Fibroblast of lung (primary cell): ENCODE results near the gene RMND5B. TPM values are rescaled to one million over a fixed set of nuclear protein-coding genes. Genes with fewer than 3 reads are reported as not detected.

Experiments
- DNase-seq, 2 donors: peaks; one replicate each; pipeline versions ENCODE4 v3.0.0 to v3.0.0-alpha.2; 2010; ENCODE audit warnings: low read depth in 2 of 2
- H2AFZ ChIP-seq: 2 replicates; pipeline ENCODE4 v1.5.1; 2012; ENCODE audit warnings: low read length, control low read depth, inconsistent platforms
- H3K27ac ChIP-seq: 2 replicates; pipeline ENCODE4 v1.5.1; 2011; ENCODE audit warnings: low read length, control low read depth; ENCODE audit not compliant: insufficient read depth
- H3K27me3 ChIP-seq: 2 replicates; pipeline ENCODE4 v1.5.1; 2011; ENCODE audit warnings: mild to moderate bottlenecking, low read length; ENCODE audit not compliant: control insufficient read depth, insufficient read depth
- H3K36me3 ChIP-seq: 2 replicates; pipeline ENCODE4 v1.5.1; 2011; ENCODE audit warnings: low read length; ENCODE audit not compliant: control insufficient read depth, insufficient read depth
- H3K4me1 ChIP-seq: 2 replicates; pipeline ENCODE4 v1.5.1; 2011; ENCODE audit warnings: low read length; ENCODE audit not compliant: control insufficient read depth, insufficient read depth; ENCODE audit errors: extremely low read depth
- H3K4me2 ChIP-seq: 2 replicates; pipeline ENCODE4 v1.5.1; 2011; ENCODE audit warnings: low read length, control low read depth; ENCODE audit not compliant: insufficient read depth; ENCODE audit errors: extremely low read depth
- H3K4me3 ChIP-seq, 4 experiments: fragments of 200-600 bp in 1 of 4; sonication (generic) in 1 of 4; replicated peaks in 1 of 4; 2 replicates each; pipeline ENCODE4 v1.5.1; 2011 to 2016; ENCODE audit warnings: low read length in 4 of 4, low read depth in 3 of 4, mild to moderate bottlenecking in 3 of 4, control low read depth in 2 of 4, inconsistent platforms in 1 of 4, mixed read lengths in 1 of 4; ENCODE audit not compliant: insufficient read depth in 1 of 4; ENCODE audit errors: control extremely low read depth in 1 of 4
- H3K79me2 ChIP-seq: 2 replicates; pipeline ENCODE4 v1.5.1; 2012; ENCODE audit warnings: mild to moderate bottlenecking, low read length, inconsistent platforms; ENCODE audit not compliant: control insufficient read depth, insufficient read depth
- H3K9ac ChIP-seq: 2 replicates; pipeline ENCODE4 v1.5.1; 2011; ENCODE audit warnings: mild to moderate bottlenecking, low read length, control low read depth; ENCODE audit not compliant: insufficient read depth
- H3K9me3 ChIP-seq: 2 replicates; pipeline ENCODE4 v1.5.1; 2012; ENCODE audit warnings: low read depth, low read length; ENCODE audit not compliant: control insufficient read depth, insufficient read depth
- H4K20me1 ChIP-seq: 2 replicates; pipeline ENCODE4 v1.5.1; 2011; ENCODE audit warnings: low read length; ENCODE audit not compliant: control insufficient read depth, insufficient read depth; ENCODE audit errors: extremely low read depth
- CTCF ChIP-seq, 2 donors: IDR thresholded peaks in 1 of 2; conservative IDR thresholded peaks in 1 of 2; 1 replicate in 1 of 2; 2 replicates in 1 of 2; pipeline ENCODE4 v1.5.1; 2011 to 2012; ENCODE audit warnings: low read length in 2 of 2, control low read depth in 1 of 2, inconsistent platforms in 1 of 2, low read depth in 1 of 2, mild to moderate bottlenecking in 1 of 2
- EZH2 ChIP-seq: IDR thresholded peaks from 2 replicates; pipeline ENCODE4 v1.5.1; 2012; ENCODE audit warnings: low read length, control low read depth, mild to moderate bottlenecking; ENCODE audit errors: missing control alignments
- polyA plus RNA-seq, 2 donors: library from polyadenylated mRNA; depleted of rRNA in 1 of 2; stranded (reverse) in 1 of 2; unstranded in 1 of 2; fragments of >200 nt; gene quantifications; 2 replicates each; pipeline ENCODE4 v1.2.1, GENCODE V29; 2011 to 2012; ENCODE audit warnings: missing spikeins in 1 of 2
- total RNA-seq: library from RNA; depleted of rRNA; stranded (reverse); fragments of >200 nt; gene quantifications from 2 replicates; pipeline ENCODE4 v1.2.1, GENCODE V29; 2014

RMND5B gene
- total and polyA plus RNA-seq, 2 donors (not counting 1 experiment from before 2014, with no cell fraction given) = 22.3 to 22.5 TPM

DNA sequence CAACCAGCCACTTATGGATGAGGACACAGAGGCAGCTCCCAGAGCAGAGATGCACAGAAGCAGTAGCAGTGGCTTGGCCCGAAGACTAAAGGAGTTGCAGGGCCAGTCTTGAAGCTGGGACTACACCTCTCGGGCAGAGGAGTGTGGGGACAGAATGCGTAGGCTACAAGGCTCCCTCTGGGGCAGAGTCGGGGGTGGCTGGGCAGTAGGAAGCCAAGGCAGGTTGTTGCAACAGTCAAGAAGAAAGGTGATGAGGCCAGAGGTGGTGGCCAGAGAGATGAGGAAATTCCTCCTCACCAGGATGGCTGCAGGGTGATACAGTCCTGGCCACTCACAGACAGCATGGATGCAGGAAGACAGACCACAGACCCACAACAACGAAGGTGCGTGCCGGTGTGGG lies 22.4 kb upstream of the RMND5B start:
- no peak overlapping the region for H3K4me3 ChIP-seq
- no peak for DNase-seq
- H3K9ac ChIP-seq = no peak overlapping the region
- H3K4me1 ChIP-seq = no peaks in the 10 kb centered on the region
- H3K4me2 ChIP-seq = no peak overlapping the region
- H3K9me3 ChIP-seq = no peaks in the 10 kb centered on the region
- H3K27ac ChIP-seq = no peak overlapping the region
- no peaks in the 10 kb centered on the region for H3K36me3 ChIP-seq
- H3K79me2 ChIP-seq = no peaks in the 10 kb centered on the region
- no peak for TF ChIP-seq CTCF (conservative IDR thresholded peaks at IDR 0.05 in 1 of 2, IDR thresholded peaks at IDR 0.05 in 1 of 2; ENCODE audit: low read depth in 1 of 2, low read length in 2 of 2)
- TF ChIP-seq EZH2 = no peak
- H2AFZ ChIP-seq = no peak overlapping the region
- H3K27me3 ChIP-seq = peaks cover 8% of the 10 kb centered on the region
- H4K20me1 ChIP-seq = no peaks in the 10 kb centered on the region

- Histone ChIP-seq H3K9me3 (no peaks in the 10 kb centered on the region), H3K36me3 (no peaks in the 10 kb centered on the region), H3K4me1 (no peaks in the 10 kb centered on the region), H3K9ac (no peak overlapping the region), H3K27ac (no peak overlapping the region), H3K79me2 (no peaks in the 10 kb centered on the region), H3K27me3 (peaks cover 11% of the 10 kb centered on the region), H3K4me2 (no peak overlapping the region), H2AFZ (no peak overlapping the region), H4K20me1 (no peaks in the 10 kb centered on the region), H3K4me3 (no peak overlapping the region)
- TF ChIP-seq CTCF (conservative IDR thresholded peaks at IDR 0.05 in 1 of 2, IDR thresholded peaks at IDR 0.05 in 1 of 2; ENCODE audit: low read depth in 1 of 2, low read length in 2 of 2) (no peak), EZH2 (no peak)
- DNase-seq = no peak
Measured at GRCh38 chr5:178108966-178109365, 21.8 kb upstream of the RMND5B start.

GRCh38 chr5:178110511-178110910 lies 20.3 kb upstream of the RMND5B start:
- Histone ChIP-seq H3K36me3 (no peaks in the 10 kb centered on the region), H3K9ac (no peak overlapping the region), H4K20me1 (no peaks in the 10 kb centered on the region), H3K27ac (no peak overlapping the region), H3K79me2 (no peaks in the 10 kb centered on the region), H3K27me3 (peaks cover 27% of the 10 kb centered on the region), H2AFZ (no peak overlapping the region), H3K4me1 (no peaks in the 10 kb centered on the region), H3K4me2 (no peak overlapping the region), H3K9me3 (no peaks in the 10 kb centered on the region), H3K4me3 (no peak overlapping the region)
- no peak for DNase-seq
- TF ChIP-seq EZH2 = no peak
- no peak for TF ChIP-seq CTCF (conservative IDR thresholded peaks at IDR 0.05 in 1 of 2, IDR thresholded peaks at IDR 0.05 in 1 of 2; ENCODE audit: low read depth in 1 of 2, low read length in 2 of 2)
